Mesodermal cell (in vitro differentiated cells): ENCODE results near the gene LRRC4C.

Experiments used
- H3K27ac ChIP-seq: 2 replicates; pipeline ENCODE4 v1.7.0; 2013; ENCODE audit warnings: mild to moderate bottlenecking, low read depth, low read length, moderate library complexity; ENCODE audit not compliant: severe bottlenecking
- H3K36me3 ChIP-seq: 2 replicates; pipeline ENCODE4 v1.7.1; 2013; ENCODE audit warnings: mild to moderate bottlenecking, low read length, moderate library complexity; ENCODE audit not compliant: control insufficient read depth, insufficient read depth
- H3K4me1 ChIP-seq: one replicate; pipeline ENCODE4 v1.7.1; 2013; ENCODE audit warnings: mild to moderate bottlenecking, low read length; ENCODE audit not compliant: insufficient read depth, control insufficient read depth, poor library complexity, severe bottlenecking
- H3K4me3 ChIP-seq: 2 replicates; pipeline ENCODE4 v1.7.0; 2013; ENCODE audit warnings: low read length, control low read depth, mild to moderate bottlenecking; ENCODE audit not compliant: insufficient read depth, poor library complexity, severe bottlenecking; ENCODE audit errors: extremely low read depth
- H3K9me3 ChIP-seq: 2 replicates; pipeline ENCODE4 v1.7.1; 2013; ENCODE audit warnings: mild to moderate bottlenecking, low read length, moderate library complexity; ENCODE audit not compliant: control insufficient read depth
- WGBS, 2 experiments: methylation state at CpG; one replicate each; pipeline ENCODE4 v1.1.5; 2013; ENCODE audit warnings: missing lambda C conversion rate in 2 of 2; ENCODE audit not compliant: insufficient coverage in 2 of 2; 5-methylcytosine and 5-hydroxymethylcytosine counted together

LRRC4C gene

DNA sequence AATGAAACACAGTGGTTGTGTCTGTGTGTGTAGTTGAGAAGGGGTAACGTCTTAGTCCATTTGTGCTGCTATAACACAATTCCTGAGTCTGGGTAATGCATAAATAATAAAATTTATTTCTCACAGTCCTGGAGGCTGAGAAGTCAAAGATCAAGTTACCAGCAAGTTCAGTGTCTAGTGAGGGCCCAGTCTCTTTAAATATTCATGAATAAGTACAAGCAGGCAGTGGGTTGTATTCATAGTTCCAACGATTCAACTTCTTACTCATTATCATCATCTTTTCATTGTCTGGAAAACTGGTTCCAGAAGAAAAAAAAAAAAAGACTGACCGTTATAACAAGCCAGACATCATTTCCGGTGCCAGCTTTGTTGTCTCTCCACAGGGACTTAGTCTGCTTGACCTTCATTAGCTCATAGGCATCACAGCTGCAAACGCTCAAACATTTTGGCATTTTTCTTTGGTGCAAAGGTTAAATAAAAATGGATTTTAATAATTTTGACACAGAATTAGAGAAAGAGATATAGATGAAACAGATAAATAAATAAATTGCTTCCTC is 1297.5 kb downstream of the LRRC4C start:
- no peak overlapping the region for H3K27ac ChIP-seq
- no peaks in the 10 kb centered on the region for H3K4me1 ChIP-seq
- no peaks in the 10 kb centered on the region for H3K36me3 ChIP-seq
- H3K9me3 ChIP-seq = no peaks in the 10 kb centered on the region
- no peak overlapping the region for H3K4me3 ChIP-seq
- WGBS, 2 experiments = 63% methylated on average over 4 of the region's 5 CpGs; no CpG with 5 or more reads in 1 of the 2 experiments

- H3K9me3 ChIP-seq = no peaks in the 10 kb centered on the region
- H3K36me3 ChIP-seq = no peaks in the 10 kb centered on the region
- H3K4me3 ChIP-seq = no peak overlapping the region
- no peak overlapping the region for H3K27ac ChIP-seq
- 92% methylated on average over 1 of the region's 3 CpGs; no CpG with 5 or more reads in 1 of the 2 experiments for WGBS, 2 experiments
- no peaks in the 10 kb centered on the region for H3K4me1 ChIP-seq
Measured at GRCh38 chr11:40160418-40160817, 1299.0 kb downstream of the LRRC4C start.

DNA sequence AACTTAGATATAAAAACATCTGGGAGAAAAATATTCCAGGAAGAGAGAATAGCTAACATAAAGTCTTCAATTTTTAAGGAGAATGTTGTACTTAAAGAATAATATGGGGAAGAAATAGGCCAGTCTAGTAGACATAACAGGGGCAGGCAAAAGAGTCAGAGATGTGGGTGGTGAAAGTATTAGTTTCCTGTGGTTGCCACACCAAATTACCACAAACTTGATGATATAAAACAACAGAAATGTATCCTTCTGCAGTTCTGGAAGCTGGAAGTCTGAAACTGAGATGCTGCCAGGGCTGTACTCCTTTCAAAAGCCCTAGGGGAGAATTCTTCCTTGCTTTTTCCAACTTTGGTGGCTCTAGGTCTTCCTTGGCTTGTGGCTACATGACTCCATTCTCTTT is 1309.7 kb downstream of the LRRC4C start:
- Histone ChIP-seq H3K27ac (no peak overlapping the region), H3K36me3 (no peaks in the 10 kb centered on the region), H3K9me3 (no peaks in the 10 kb centered on the region), H3K4me3 (no peak overlapping the region), H3K4me1 (no peaks in the 10 kb centered on the region)

GRCh38 chr11:40140560-40140959 is 1318.9 kb downstream of the LRRC4C start:
- H3K9me3 ChIP-seq = no peaks in the 10 kb centered on the region
- H3K4me1 ChIP-seq = no peaks in the 10 kb centered on the region
- 90 to 100% methylated on average over 2 to 4 of the region's 5 CpGs for WGBS, 2 experiments
- H3K27ac ChIP-seq = no peak overlapping the region
- H3K4me3 ChIP-seq = no peak overlapping the region
- H3K36me3 ChIP-seq = no peaks in the 10 kb centered on the region

- H3K4me3 ChIP-seq = no peak overlapping the region
- no peak overlapping the region for H3K27ac ChIP-seq
- 92% methylated on average over 2 of the region's 2 CpGs; no CpG with 5 or more reads in 1 of the 2 experiments for WGBS, 2 experiments
Measured at GRCh38 chr11:40139536-40139935, 1319.9 kb downstream of the LRRC4C start.

DNA sequence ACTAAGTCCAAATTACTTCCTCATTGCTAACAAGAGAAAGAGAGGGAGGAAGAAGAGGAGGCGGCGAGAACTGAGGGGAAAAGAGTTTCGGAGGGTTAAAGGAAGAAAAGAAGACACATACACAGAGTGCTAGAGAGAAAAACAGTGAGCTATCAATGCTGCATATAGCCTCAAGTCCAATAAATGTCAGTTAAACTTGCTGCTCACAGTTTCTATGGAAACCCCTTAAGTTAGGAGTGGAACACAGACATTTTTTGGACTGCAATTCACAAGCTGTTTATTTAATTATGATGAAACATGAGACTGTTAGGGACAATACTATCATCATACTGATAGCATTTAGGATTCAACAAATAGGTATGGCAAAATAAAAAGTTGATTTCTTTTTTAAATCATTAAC is 1320.4 kb downstream of the LRRC4C start:
- H3K9me3 ChIP-seq = no peaks in the 10 kb centered on the region
- WGBS, 2 experiments = 94% methylated on average over 3 of the region's 3 CpGs; no CpG with 5 or more reads in 1 of the 2 experiments
- no peaks in the 10 kb centered on the region for H3K36me3 ChIP-seq
- no peaks in the 10 kb centered on the region for H3K4me1 ChIP-seq
- no peak overlapping the region for H3K4me3 ChIP-seq
- no peak overlapping the region for H3K27ac ChIP-seq

More at GRCh38 chr11:40139536-40139935, 1319.9 kb downstream of the LRRC4C start:
- Histone ChIP-seq H3K9me3 (no peaks in the 10 kb centered on the region), H3K4me1 (no peaks in the 10 kb centered on the region), H3K36me3 (no peaks in the 10 kb centered on the region)

GRCh38 chr11:40134820-40135570 is 1324.5 kb downstream of the LRRC4C start:
- H3K4me3 ChIP-seq = no peak overlapping the region
- H3K27ac ChIP-seq = no peak overlapping the region
- no peaks in the 10 kb centered on the region for H3K9me3 ChIP-seq
- H3K36me3 ChIP-seq = no peaks in the 10 kb centered on the region
- H3K4me1 ChIP-seq = no peaks in the 10 kb centered on the region
- WGBS, 2 experiments = no CpG with 5 or more reads among the region's 1 CpG

DNA sequence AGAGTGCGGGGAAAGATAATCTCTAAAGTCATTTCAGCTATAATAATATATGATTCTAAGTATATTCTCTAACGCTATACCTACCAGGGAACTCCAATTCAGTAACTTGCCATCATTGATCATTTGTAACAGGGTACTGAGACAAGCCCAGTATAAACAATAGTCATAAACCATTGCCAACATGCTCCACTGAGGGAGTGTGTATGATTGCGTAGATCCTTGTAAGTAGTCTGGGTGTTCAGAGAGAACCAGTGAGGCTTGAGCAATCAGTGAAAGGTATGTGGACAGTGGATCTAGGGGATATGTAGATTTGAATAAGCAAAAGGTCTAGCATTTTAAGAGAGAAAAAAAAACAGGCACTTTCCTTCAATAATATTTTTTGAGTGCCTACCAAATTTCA is 1326.0 kb downstream of the LRRC4C start:
- H3K4me3 ChIP-seq = no peak overlapping the region
- no peaks in the 10 kb centered on the region for H3K9me3 ChIP-seq
- no peaks in the 10 kb centered on the region for H3K36me3 ChIP-seq
- H3K4me1 ChIP-seq = no peaks in the 10 kb centered on the region
- H3K27ac ChIP-seq = no peak overlapping the region
- 100% methylated on average over 1 of the region's 3 CpGs; no CpG with 5 or more reads in 1 of the 2 experiments for WGBS, 2 experiments

- Histone ChIP-seq H3K27ac (no peak overlapping the region), H3K4me3 (no peak overlapping the region), H3K36me3 (no peaks in the 10 kb centered on the region), H3K4me1 (no peaks in the 10 kb centered on the region), H3K9me3 (no peaks in the 10 kb centered on the region)
- 50 to 100% methylated on average over 1 of the region's 3 CpGs for WGBS, 2 experiments
Measured at GRCh38 chr11:40132912-40133311, 1326.5 kb downstream of the LRRC4C start.

GRCh38 chr11:40130427-40130826 is 1329.0 kb downstream of the LRRC4C start:
- 50% methylated on average over 1 of the region's 1 CpG; no CpG with 5 or more reads in 1 of the 2 experiments for WGBS, 2 experiments
- H3K9me3 ChIP-seq = no peaks in the 10 kb centered on the region
- no peak overlapping the region for H3K4me3 ChIP-seq
- H3K27ac ChIP-seq = no peak overlapping the region
- H3K36me3 ChIP-seq = no peaks in the 10 kb centered on the region
- no peaks in the 10 kb centered on the region for H3K4me1 ChIP-seq

DNA sequence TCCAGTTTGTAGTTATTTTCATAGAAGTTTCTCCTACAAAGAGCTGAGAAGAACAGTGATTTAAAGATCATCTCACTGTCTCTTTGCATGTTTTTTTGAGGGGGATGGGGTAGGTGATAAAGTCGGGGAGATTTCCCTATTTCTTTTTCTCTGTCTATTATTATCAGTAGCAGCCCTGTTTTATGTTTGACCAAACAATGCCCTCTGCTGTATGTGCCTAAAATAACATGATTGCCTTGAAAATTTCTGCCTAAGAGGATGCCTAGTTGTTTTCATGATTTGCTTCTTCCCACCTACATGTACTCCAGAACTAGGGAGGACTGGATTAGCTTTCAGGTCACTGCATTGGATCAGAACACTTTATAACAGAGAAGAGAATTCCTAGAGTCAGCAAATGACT is 1330.2 kb downstream of the LRRC4C start:
- WGBS, 2 experiments = no CpG with 5 or more reads among the region's 1 CpG

More for the DNA sequence above, 1330.2 kb downstream of the LRRC4C start:
- no peak overlapping the region for H3K4me3 ChIP-seq
- no peak overlapping the region for H3K27ac ChIP-seq
- no peaks in the 10 kb centered on the region for H3K4me1 ChIP-seq
- no peaks in the 10 kb centered on the region for H3K36me3 ChIP-seq
- H3K9me3 ChIP-seq = peaks cover 3% of the 10 kb centered on the region
